HG03095 (cell line): Measurements from ENCODE around the gene ADCY5.

Source experiments
- ATAC-seq: cut with Tn5 transposase; IDR thresholded peaks from one replicate; pipeline ENCODE4 v1.9.1; 2021; ENCODE audit warnings: moderate library complexity; ENCODE audit not compliant: unreplicated experiment

ADCY5 gene

DNA sequence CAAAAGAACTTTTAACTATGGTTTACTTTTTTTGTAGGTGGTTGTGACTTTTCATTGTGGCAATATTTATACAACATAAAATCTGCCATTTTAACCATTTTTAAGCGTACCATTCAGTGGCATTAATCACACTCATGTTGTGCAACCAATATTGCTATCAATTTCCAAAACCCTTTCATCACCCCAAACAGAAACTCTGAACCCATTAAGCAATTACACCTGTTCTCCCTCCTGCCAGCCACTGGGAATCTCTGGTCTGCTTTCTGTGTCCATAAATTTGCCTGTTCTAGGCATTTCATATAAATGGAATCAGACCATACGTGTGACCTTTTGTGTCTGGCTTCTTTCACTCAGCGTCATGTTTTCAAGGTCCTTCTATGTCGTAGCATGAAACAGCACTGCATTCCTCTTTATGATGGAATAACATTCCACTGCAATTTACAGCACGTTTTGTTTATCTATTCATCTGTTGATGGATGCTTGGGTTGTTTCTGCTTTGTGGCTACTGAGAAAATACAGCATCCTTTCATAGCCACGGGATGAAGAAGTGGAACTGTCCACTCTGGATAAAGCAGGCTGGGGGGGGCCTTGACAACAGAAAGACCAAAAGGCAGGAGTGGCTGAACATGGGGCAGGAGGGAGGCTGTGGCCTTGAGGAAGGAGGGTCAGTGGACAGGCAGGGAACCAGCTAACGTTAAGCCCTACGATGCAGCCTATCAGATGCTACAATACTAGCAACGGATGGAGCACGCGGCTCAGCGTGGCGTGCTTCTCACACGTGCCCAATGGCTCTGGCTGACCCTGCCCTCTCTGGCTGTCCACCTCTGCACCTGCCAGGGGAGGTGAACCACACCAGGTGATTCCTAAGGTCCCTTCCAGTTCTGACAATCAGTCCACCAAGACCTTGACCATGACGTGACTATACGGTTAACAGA, 136.3 kb downstream of the ADCY5 start:
- no peak for ATAC-seq

DNA sequence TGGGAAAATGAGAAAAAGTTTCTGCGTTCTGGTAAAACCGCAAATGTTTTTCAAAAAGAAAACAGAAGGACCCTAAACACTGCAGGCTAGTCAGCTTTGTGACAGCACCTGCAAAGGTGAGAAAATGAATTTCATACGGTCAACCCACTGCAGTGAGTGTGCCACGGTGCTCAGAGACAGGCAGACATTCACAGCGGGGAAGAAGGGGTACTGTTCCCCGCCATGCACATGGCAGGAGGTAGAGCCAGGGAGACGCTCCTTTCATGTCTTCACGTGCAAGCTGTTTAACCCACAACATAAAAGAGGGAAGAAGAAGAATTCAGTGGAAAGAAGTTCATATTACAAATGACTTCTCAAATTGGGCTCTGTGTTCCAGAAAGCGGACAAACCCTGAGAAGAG, 137.7 kb downstream of the ADCY5 start:
- no peak for ATAC-seq

DNA sequence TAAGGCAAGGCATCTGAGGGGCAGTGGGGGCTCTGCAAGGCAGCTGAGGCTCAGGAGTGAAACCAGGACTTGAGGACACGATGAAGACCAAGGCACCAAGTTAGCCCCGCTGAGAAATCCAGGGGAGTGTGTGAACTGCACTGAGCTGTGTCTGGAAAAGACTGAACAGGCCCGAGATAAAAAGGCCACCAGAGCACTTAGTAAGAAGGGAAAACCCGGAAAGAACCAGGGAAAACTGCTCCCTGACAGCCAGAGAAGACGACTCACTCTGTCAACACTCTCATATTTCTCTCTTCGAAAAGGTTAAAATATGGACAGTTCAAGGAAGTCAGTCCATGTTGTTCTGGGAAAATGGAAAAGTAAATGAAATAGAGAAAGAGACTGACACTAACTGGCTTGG, 138.1 kb downstream of the ADCY5 start:
- ATAC-seq, result no peak

DNA sequence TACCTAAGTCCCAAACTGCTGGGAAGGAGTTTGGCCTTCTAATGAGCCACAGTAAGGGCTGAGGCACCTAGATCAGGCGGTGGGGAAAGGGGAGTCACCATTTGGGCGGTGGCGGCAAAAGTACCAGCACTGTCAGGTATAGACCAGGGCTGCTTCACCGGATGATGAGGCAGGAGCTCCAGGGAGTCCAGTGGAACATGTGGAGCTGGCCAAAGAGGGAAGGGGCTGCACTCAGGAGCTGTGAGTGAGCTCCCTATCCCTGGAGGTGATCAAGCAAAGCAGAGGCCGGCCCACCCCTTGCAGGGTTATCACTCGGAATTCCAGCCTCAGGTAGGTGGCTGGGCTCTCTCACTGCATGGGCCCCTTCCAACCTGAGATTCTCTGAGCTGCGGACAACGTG, 138.7 kb downstream of the ADCY5 start:
- ATAC-seq, result no peak

DNA sequence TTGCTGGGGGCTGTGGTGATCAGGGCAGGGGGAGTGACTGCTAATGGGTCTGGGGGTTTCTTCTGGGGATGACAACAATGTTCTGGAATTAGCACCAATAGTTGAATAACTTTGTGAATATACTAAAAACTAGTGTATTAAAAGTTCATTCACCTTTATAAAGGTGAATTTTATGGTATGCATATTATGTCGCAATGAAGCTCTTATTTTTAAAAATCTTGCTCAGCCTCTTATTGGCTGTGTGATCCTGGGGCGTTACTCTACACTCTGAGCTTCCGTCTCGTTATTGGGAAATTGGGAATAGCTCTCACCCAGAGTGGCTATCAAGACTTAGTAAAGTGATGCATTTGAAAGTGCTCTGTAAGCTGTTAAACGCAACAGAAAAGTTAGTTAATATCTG, 141.8 kb downstream of the ADCY5 start:
- ATAC-seq, result no peak

DNA sequence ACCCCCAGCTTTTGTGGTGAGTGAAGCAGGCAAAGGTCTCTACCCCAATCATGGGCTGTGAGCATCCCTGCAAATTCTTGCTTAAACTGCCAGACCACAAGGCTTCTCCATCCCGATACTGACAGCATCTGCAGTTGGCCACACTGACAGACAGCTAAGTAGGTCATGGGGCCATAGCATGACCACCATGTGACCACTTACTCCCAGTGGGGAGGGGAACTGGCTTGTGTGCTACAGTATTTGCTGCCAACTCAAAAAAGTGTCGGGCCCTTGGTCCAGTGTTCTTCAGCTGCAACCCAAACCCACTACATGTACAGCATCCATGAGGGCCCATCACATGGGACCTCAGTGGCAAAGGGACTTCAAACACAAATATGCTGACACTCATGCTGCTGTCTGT, 143.7 kb downstream of the ADCY5 start:
- no peak for ATAC-seq

DNA sequence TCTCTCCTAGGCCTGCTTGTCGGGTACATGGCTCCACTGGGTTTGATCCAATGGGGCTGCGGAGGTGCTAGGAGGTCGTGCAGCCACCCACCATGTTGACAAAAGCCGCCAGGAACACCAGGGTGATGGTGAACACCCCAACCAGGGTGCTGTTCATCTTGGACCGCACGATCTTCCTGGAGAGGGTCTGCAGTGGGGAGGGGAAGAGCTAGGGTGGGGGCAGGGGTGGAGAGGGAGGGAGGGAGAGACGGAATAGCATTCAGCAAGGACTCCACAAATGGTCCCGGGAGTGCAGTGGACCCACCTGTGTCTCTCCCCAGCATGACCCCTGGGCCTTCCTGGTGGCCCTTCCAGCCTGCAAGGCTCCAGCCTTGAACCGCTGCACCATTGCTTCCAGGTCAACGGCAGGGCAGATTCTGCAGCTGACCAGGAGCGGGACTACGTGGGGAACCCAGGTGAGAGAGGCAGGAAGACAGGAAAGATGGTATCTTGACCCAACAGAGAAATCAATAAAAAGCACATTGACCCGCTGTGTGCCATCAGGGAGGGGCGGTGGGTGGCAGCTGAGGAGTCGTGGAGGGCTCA, 144.8 kb downstream of the ADCY5 start:
- no peak for ATAC-seq

DNA sequence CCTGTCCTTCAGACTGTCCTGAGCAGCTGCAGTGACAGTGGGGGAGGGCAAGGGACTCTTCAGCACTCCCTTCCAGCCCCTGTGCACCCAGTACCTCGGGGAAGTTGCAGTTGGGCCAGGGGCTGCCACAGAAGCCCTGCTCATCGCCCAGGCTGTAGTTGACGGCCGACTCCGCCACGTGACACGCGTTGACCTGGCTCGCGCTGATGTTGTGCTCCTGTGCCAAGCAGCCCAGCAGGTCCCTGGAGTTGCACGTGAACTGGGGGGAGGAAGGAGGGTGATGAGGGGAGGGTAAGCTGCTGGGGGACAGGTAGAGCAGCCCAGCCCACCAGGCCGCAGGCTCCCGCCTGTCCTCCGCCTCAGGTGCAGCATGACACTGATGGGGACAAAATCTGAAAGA, 145.9 kb downstream of the ADCY5 start:
- ATAC-seq, result no peak

DNA sequence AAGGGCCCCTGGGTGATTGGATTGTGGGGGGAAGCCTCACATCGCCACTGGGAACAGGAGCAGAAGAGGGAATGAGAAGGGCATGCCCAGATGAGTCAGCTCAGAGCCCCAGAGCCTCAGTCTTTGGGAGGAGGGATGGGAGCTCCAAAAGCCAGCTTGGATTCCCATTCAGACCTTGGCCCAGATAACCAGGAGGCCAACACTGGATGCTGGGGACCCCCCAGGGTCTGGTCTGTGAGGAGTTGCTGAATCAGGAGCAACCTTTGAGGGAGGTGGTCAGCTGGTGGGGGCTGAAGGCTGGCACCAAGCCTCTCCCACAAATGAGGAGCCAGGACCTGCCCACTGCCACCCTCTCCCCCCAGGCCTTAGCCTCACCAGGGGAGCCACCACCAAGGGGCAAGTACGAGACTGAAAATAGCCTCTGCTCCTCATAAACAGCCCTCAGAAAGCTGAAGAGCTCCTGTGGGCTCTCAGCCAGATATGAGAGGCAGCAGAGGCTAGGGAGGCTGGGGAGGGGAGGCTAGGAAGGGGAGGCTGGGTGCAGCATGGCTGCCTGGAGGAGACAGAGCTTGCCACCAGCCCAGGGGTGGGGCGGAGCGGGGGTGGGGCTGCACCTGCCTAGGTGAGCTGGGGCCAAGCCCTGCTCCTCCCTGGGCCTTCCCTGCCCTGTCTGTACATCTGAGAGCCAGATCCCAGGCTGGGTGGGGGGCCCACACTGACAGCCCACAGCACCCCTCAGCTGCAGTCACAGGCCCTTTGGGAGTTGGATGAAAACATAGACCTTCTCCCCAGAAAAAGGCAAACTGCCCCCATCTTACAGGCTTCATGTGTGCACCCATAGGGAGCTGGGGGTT, 147.3 kb downstream of the ADCY5 start:
- no peak for ATAC-seq

DNA sequence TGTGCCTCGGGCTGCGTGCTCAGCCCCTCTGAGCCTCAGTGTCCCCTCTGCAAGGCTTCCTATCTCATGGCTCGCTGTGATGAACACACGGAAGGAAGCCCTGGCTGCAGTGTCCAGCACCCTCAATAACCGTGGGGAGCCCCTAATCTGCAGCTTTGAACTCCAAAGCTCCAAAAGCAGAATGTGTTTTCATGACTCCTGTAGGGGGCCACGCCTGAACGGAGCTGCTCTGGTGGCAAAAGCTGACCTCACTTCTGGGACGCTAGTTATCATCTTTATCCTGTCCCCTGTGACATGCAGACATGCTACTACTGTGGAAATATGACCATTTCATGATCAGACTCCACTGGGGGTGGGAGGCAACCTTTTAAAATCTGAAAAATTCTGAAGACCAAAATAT, 148.3 kb downstream of the ADCY5 start:
- no peak for ATAC-seq

DNA sequence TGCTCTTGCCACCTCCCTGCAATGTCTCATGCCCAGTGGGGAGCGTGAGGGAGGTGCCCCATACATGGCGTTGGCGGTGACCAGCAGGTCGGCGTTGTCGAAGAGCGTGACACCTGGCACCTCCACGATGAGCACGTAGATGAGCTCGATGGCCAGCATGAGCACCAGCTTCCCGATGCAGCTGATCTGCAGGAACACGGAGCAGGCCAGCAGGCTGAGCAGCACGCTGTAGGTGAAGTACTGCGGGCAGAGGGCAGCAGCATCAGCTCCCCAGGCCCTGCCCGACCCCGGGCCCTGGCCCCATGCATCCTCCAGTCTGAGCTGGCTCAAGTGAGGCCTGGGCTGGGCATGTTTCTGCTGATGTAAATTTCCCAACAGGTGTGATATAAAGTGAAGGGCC, 148.8 kb downstream of the ADCY5 start:
- ATAC-seq, result no peak

DNA sequence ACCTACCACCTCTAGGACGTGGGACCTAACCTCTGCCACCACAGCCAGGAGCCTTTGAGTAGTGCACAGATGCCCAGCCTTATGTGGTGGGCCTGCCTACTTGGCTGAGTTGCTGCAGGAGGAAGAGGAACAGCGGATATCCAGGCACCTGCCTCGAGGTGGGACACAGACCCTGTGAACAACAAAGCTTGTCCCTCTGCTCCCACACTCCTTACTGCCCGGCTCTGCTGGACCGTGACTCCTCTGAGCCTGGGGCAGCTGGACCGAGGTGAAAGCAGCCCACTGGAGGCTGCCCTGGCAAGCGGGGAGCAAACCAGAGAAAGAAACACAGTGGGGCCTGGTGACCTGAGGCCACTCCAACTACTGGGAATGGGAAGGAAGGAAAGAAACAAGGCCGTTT, 149.3 kb downstream of the ADCY5 start:
- no peak for ATAC-seq

DNA sequence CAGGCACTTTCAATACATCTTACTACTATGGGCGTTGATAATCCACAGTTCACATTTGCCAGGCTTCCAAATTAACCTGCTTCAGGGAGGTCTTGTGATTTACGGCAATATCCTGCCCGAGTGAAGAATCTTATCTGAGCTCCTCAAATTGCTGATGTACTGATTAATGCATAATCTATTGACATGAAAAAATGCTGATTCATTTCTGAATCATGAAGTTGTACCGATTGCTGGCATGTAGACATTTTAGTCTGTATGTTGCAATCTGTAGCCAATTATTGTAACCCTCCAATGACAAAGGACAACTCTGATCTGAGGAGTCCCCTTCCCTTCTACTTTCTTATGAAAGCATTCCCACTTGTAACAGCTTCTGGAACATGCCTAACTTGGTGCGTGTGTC, 150.0 kb downstream of the ADCY5 start:
- no peak for ATAC-seq

DNA sequence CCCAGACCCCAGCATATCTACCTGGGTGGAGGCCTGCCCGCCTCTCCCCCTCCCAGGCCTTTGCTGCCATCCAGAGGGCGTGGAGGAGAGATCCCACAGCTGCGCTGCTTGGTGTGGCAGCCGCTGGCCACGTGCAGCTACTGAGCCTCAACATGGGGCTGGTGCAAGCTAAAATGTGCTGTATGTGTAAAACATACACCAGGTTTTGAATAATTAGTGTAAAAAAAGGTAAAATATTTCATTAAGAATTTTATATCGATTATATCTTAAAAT, 151.3 kb downstream of the ADCY5 start:
- ATAC-seq, result no peak

DNA sequence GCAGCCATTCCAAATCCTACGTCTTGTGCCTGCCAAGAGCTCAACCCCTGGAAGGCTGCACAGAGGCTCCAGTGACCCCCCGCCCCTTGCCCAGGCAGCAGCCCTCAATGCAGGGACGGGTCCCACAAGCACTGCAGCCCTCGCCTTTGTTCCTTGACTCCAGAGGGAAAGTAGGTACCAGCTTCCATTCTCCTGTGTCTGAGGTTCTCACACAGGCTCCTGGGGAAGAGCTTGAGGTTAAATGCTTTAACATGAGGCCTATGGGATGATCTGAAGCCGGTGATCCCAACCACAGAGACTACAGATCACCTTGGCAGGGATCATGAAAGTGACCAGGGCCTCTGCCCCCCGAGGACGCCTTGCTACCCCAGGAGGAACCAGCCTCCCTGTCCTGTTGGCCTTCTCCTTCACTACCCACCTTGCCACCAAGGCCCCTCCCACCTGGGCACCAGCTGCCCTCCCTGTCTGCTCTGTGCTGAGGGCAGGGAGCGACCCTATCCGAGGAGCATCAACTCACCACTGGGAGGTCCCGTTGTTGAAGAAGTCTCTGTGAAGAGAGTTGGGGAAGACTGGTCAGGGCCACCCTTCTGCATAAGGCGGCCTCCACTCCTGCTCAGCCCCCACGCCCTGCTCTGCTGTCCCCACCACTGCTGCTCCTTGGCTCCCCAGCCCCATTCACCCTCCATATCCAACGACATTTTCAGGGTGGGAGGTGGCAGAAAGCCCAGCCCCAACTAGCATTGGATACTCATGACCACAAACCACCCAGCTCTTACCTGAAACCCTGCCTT, 151.9 kb downstream of the ADCY5 start:
- ATAC-seq, result no peak

DNA sequence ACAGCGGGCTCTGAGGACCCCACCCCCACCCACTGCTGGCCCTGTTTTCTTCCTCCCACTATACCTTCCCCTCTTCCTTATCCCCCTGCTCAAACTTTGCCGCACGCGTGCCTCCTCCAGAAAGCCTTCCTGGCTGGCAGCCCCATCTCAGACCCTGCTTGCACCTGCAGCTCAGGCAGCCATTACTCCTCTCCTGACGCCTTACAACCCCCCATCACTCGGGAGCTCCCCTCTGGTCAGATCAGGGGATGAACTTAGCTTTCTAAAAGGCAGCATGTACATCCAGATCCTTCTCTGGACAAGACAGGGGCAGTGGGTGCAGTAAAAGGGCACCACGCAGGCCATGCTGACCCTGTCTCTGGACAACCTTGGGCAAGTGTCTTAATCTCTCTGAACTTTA, 152.6 kb downstream of the ADCY5 start:
- ATAC-seq, result no peak

DNA sequence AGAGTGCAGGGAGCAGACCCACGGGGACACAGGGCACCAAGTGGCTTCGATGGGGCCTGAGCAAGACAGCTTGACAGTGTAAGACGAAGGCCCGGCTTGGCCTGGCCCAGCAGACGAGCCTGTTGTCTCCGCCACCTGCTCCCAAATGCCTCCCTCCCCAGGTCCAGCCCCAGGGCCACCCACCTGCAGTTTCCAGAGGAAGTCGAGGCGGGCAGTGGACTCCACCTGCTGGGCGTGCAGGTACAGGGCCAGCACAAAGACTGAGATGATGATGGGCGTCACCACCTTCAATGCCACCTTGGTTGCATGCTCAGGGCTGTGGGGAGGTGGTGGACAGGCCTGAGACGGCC, 153.0 kb downstream of the ADCY5 start:
- ATAC-seq, result no peak

DNA sequence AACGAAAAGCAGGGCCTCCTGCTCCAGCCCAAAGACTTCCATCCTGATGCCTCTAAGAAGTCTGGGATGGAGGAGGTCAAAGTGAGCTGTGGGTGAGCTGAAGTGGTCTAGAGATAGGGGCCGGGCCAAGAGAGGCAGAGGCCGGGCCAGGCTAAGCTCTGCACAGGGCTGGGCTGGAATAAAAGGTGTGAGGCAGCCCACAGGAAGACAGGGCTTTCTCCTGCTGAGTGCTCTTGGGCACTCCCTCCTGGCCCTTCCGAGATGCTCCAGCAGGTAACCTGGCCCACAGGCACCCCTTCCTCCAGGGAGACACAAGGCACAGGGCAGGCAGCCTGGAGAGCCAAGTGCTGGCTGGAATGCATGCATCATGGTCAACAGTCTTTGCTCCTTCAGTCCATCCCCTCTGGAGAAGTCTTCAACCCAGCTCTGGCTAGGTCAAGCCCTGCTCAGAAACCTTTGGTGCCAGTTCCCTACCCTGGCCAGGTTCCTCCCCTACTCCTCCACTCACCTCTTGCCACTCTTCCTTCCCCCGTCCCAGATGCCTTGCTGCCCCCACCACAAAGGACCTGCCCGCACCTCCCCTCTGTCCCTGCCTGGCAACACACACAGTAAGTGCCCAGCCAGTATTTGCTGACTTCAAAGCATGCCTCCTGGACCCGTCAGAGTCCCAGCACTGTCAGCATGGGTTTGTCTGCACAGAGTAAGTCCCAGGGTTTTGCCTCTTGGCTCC, 153.6 kb downstream of the ADCY5 start:
- no peak for ATAC-seq

DNA sequence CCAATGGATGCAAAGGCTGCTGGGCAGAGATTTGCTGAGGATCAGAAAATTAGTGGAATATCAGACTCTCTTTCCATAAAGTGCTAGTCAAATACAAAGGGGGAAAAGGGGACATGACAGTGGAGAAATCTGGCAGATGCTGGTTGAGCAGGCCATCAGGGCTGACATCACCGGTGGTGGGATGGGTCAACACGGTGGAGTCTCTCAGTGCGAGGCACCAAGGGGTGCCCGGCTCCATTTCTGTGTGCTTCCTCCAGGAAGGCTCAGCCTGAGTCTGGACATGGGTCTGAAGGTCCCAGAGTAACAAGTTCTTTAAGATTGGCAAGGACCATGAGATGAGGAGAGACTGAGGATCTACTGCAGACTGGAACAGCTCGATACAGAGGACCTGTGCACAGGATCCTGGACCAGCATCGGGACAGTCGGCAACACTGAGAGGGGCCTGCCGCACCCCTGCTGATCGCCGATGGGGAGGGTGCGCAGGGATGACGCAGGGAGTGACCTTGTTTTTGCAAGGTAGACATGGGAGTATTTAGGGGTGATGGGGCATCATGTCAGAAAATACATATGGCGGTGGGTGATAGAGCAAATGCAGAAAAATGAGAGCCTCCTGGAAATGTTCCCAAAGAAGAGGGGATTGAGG, 154.5 kb downstream of the ADCY5 start:
- no peak for ATAC-seq
